COLO668 (cell line): ENCODE results near the gene AGMO.

ENCODE experiments used
- DNase-seq: peaks from one replicate; lab custom pipeline; 2025; ENCODE audit not compliant: unreplicated experiment; lab: John Stamatoyannopoulos, UW

AGMO gene

DNA sequence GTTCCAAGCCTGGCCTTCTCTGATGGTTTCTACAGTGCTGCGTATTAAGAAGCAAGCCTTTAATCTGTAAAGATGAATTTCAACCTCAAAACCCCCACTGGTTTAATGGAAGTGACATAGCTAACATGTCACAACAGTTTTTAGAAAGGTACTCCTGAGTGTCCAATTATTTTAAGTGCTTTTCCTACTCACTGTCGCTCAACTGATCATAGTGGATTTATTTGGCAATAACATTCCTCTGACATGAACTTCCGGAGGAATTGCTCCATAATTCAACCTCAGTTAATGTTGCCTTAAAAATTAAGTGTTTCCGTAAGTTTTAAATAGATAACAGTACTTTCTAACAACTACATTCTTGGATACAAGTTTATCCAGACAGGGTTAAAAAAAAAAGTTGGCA lies 57.5 kb downstream of the AGMO start:
- no peak for DNase-seq

DNA sequence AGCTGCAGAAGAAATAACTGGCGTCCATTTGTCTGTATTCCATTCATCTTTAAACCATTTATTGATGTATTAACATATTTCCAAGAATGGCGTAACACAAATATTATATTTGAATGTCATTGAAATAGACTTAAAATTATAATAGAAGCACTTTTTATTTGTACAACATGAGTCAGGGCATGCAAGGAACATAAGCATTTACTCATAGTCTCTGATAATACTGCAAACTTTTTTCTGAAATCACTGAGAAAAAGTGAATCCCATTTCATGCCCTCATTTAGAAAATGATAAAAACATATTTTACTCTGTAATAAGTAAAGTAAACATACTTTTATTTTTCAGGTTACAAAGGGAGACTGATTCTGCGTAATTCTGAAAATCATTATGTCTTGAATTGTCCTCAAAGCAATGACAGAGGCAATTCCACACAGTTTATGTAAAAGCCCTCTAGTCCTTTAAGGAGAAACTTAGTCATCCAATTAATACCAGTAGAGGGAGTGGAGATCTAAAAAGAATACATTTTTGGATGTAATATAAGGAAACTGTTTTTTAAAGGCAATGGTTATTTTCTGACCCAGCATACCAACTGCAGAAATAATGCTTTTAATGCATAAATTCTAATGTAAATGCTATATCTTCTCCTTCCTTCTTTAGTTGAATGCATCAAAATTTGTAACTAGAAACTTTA lies 58.1 kb downstream of the AGMO start:
- no peak for DNase-seq

DNA sequence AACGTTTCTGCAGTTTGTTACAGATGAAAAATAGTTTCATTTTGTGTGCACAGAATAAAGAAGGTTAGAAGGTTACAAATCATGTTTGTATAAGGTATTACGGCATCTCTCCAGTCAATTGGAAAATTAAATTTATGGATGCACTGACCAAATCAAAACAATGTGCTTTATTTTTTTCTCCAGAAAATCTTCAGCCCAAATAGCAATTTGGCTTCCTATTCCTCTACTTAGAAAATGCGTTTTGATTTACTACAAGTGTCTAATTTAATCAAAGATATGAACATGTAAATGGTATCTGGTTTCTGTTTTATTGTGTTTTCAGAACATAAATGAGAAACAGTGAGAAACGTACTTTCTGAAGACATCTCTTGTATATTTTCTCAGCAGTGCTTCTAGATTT lies 63.4 kb downstream of the AGMO start:
- no peak for DNase-seq

DNA sequence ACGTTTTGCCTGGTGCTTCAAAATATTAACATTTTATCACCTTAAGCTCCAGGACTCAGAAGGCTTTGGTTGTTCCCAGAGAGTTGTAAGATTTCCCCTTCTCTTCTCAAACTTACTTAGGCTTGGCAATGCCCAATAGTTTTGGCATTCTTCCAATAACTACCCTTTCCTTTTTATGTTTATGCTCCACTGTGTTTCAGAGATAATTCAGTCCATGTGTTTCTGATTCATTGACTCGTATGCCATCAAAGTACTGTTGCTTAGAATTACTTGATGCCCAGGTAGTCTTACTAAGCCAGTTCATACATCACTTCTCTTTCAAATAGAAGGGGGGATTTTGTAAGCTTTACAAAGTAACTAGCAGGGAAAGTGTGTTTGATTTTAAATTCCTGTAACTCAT lies 66.6 kb downstream of the AGMO start:
- no peak for DNase-seq

DNA sequence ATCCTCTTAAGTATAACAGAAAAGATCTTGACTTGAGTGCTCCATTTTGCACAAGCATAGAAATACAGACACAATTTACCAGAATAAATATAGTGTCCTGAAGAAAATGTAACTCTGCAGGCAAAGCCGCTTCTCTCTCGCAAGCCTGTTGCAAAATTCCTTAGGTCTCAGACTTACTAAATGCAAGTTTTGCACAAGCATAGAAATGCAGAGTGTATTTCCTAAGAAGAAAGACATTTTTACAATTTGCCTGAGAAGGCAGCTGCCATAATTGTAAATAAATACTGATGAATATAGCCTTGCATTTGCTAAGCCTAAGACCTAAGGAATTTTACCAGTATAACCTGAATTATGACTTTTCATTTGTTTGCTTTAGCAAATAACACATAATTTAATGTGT lies 67.1 kb downstream of the AGMO start:
- DNase-seq = no peak

DNA sequence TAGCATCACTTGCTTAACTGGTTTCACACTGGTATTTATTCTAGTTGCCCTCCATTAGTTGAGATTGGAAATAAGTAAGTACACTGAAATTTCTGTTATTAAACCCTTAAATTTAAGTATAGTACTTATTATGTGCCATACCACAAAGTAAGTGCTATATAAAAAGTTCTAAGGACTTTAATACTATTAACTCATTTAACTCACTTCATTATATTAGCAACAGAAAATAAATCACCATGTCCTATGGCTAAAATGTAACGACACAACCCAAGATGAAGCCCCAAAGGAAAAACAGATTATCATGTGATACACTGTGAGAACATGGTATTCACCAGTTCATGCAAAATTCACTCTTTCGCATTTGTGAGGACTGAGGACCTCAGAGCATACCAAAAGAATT lies 70.5 kb downstream of the AGMO start:
- DNase-seq = no peak

DNA sequence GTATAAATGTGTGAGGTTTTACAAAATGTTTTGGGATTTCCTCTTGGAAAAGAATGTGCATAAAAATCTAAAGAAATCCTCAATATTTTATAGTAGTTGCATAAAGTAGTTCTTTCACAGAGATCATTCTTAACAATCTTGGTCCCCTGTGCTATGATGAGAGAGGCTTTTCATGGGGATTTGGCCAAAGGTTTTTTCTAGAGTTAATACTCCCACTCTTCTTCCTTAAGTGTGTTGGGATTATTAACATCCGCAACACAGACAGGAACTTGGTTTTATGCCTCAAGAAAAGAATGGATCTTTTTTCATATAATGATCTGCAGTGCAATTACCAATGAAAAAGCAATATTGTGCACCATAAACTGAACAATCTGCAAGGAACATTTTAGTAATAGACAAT lies 71.5 kb downstream of the AGMO start:
- DNase-seq = no peak

DNA sequence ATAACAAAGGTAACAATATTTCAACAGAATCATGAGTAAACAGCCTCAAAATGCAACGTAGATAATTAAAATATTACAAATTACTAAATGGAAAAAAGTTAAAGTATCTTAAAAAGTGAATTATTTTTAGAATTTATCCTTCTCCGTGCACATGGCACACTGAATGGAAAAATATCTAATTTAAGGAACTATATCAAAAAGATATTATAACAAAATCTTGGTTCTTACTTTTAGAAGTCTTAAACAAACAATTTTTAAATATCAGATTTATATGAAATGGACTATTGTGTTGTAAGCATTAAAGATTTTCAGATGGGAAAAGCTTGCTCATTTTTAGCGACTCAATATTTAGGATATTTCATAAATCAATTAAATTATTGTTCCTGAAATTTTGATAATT lies 72.0 kb downstream of the AGMO start:
- no peak for DNase-seq

DNA sequence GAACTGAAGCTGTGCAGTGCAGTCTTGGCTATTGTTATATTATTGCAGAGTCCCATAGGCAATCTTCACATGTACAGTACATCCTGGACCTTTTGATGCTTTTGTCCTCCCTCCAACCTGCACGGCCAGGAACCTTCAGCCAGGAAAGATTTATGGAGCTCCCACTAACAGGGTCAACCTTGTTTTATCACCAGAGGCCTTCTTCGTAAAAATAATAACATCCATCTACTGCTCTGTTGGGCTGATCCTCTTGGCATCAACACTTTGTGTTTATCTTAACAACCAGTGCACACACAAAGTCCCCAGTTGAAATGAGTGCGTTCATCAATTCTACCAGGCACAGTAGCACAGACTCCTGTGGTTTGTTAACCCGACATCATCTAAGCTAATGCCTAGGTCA lies 72.4 kb downstream of the AGMO start:
- no peak for DNase-seq

DNA sequence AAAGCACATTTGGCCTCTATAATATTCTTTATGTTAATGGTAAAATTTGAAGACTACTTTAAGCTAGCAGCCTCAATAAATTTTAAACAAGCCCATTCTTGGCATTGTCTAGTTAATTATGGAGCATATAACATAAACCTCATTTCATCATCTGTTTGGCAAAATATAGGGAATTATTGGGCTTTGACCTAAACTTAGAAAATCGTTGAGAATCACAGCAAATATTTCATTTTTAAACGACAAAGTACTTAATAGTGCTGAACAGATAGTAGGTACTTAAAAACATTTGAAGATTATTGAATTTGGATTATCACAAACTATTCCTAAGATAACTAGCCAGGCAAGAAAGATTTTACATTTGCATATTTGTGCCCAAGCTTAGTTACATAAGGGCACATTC lies 73.4 kb downstream of the AGMO start:
- DNase-seq = no peak

DNA sequence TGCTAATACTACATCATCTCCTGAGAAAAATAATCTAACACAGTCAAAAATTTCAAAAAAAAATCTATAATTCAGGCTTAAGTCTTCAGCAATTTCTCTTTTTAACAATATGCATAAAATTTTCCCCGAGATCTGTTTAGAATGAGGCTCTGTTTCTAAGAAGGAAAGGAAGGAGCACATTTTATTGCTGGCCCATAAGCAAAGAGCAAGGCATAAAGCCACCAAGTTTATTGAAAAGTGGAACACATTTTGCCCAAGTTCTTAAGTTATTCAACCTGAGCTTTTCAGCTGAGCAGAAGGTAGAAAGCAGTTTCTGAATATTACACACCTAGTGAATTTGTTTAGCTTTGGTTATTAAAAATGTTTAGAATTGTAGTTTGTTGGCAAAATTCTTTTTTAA lies 73.9 kb downstream of the AGMO start:
- no peak for DNase-seq

DNA sequence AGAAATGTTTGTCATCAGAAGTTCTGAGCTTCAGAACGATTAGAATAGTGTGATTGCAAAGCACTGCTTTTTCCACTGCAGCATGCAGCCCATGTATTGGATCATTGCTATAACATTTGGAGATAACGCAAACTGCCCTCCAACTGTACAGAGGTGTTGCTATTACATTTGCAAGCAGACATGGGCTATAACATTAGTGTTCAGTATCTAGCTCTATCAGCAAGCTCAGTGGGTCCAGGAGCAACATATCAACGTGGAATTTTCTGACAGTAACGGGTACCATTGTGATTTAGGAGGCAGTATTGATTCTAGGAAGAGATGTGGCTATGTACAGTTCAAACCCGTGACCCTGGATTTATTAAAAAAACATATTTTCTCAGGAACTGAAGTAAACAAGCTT lies 75.8 kb downstream of the AGMO start:
- DNase-seq = no peak

DNA sequence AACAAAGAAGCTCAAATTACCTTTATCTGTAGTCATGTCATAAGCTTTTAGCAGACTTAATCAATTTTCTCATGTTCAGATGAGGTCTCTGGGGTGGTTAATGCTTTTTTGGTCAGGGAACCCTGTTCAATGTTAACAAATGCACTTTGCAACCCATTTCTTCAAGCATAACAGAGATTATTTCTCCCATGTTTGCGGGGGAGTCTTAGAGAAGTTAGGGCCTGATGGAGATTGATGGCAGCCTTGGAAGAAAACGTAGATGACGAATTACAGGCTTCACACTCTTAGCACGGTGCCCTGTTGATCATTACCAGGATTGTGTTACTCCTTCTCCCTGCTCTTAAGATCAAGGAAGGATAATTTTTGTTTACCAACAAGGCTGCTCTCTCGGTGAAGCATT lies 76.4 kb downstream of the AGMO start:
- no peak for DNase-seq

DNA sequence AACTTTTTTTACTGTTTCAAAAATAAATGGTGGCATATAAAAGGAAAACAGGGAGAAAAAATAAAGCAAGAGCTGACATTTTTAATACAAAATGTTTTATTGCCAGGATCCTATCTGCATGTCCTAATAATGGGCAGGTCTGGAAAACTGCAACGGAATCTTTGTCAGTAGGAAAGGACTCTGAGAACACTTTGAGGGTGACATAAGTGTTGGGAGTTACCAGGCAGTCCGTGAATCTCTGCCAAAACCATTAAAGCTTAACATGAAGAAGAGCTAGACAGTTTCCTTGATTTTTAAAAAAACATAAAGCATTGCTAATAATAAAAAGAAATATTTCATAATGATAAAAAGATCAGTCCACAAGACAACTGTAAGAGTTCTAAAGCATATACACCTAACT lies 80.7 kb downstream of the AGMO start:
- DNase-seq = no peak

DNA sequence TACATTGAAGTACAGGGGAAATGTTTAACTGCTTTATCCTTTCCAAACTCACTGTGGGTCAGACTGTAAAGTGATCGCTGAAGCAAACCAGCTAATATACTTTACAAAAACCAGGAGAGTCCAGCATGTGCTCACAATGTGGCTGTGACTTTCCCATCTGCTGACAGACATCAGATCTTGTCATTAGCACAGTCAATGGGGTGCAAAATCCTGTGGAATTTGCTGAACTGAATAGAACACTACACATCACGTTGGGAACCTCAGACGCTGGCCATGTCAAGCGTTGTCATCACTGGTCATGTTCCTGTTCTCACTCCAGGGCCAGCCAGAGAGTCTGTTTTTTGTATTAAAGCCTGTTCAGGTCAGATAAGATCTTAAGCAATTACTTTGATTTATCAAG lies 83.4 kb downstream of the AGMO start:
- no peak for DNase-seq

DNA sequence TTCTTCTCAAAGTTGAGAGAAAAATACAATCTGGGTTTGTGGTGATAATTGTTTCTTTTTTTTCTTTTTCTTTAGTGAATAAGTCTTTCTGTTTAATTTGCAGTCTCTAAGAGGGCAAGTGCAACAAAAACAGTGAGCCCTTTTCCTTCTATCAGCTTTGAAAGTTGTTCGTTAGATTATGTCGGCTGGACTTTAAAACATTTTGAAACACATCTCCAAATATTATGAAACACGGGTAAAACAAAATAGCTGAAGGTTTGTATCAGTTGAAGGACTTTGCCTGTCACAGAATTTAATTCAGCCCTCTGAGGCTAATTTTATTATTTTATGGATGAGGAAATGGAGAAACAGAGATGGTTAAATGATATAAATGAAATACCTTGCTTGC lies 85.3 kb downstream of the AGMO start:
- no peak for DNase-seq

DNA sequence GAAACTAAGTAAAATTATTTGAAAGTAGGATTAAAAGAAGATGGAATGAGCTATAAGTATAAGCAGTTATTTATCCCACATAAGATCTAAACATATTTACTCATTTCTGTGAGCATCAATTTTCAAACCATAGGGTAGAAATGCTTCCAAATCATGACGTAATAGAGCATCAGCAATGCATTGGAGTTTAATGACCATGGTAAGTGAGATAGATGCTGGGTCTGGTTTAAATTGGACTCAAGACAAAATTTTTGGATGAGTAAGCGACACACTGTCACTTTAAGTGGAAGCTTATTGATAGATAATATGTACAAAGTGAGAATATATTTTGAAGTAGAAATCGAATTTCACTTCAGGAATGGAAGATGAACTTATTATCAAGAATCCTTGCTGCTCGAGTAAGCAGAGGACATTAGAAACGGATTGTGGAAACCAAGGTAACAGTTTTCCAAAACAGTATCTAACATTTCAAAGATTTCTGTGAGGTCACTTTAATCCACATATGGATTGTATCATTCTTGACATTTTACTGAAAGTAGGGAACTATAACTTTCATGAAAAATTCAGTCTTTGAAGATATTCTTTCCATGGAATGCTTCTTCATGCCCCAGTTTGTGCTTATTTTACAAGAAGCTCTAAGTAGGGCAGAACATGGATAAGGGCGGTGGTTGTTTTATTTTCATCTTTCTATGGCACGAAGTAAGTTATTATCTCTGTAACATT lies 85.8 kb downstream of the AGMO start:
- DNase-seq = no peak

DNA sequence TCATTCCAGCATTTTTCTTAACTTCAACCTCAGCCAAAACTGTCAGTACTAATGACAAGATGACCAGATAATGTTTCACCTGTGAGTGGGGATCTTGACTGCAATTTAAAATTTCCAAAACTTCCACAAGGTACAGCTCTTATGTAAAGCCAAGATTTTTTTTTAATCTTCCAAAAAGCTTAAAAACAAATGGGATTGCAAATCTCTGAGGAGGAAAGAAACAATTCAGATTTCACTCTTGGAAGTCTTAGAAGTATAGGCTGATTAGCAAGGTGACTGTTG lies 90.2 kb downstream of the AGMO start:
- DNase-seq = no peak

DNA sequence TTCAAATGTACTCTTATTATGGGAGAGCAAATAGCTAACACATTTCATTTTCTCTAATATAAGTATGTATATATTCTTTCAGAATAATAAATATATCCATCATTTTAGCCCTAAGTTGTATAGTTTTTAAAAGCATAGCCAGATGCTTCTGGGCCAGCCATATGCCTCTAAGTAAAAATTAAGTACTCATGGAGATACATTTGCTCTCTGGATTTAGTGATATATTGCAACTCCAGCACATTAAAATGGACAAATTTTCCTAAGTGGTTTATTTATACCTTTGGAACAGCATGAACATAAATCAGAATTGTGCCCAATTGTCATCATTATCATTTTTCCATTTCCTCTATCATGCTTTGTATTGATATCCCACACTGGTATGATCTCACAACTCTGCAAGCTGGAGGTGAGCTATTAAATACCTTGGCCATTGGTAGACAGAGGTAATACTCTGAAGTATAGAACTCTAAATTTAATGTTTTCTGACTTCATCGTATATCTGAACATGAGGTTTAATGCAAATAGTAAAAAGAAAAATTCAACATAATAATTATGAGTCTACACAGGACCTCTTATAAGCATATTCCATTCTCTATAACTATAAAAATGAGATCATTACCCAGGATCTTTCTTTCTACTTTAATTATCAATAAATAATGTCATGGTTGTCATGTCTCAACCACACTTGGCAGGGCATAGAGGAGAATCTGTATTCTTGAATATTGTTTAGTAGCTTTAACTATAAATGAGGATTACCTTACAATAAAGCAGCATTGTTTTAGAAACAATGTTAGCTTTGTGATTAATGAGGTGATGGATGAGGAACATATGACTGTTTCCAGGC lies 90.8 kb downstream of the AGMO start:
- no peak for DNase-seq

DNA sequence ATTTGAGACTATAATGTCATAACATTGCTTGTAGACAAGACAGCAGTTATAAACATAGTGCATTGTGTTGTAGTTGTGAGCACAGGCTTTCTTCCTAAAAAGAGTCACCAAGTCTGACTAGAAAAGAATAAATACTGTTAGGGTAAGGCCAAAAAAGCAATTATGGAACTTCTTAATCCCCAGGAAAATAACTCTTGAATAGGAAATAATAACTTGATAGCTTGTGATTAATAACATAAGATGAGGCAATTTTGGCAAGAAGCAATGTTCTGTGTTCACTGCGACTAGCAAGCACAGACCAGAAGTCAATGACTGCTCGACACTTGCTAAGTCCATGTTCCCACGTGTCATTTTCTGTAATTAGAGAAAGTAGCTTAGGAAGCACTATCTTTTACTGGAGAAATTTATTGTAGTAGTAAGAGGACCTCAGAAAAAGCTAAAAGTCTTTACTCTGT lies 97.1 kb downstream of the AGMO start:
- no peak for DNase-seq

DNA sequence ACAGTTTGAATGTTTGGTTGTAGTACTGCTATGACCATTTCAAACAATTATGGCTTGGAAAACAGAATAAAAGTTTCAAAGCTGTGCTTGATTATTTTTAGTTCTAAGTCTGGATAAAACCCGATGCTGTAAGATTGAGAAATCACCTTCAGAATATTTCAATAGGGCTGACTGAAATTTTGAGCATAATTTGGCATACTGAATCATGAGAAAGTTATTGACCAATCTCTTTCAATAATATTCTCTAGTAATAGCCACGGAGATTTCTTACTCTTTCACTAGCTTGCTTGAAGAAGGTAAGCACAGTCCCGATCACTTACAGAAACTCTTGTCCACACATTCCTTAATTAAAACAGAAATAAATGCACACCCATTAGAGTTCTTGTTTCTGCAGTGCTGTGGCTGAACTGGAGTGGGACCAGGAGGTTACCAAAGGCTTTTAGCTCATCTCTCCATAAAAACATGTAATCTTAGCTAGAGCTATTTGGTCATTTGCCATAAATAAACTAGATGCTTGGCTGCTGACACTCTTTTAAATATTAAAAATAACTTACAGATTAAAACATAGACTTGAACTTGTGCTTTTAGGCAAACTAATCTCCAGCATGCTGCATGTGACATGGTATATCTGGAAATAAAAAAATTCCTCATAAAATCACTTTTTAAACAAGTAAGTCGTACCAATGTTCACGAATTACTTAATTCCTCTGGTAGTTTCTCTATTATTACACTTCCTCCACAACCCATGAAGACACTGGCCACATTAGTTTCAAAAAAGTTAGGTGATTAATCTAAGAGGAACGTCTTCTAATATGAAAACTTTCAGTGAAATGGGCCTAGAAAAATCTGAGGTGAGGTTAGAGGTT lies 97.8 kb downstream of the AGMO start:
- no peak for DNase-seq
